ENCODE data around the gene EHMT1.
A peak's percentile ranks its signal among the peaks of the same experiment; 100 is the strongest.
"Not testable (repeated sequence)": the region's sequence is repeated elsewhere in the genome, so short reads cannot be mapped to it uniquely, and the experiment has no call there.

Gene EHMT1

GRCh38 chr9:137615387-137615871 lies 3.4 kb upstream of the EHMT1 start:
- no peak for DNase-seq

- peak; percentile 47 for DNase-seq
Observed at GRCh38 chr9:137619240-137620047, 639 bp downstream of the EHMT1 start.

GRCh38 chr9:137620048-137620405 lies 1.2 kb downstream of the EHMT1 start:
- DNase-seq, result no peak

GRCh38 chr9:137620581-137620980 lies 1.8 kb downstream of the EHMT1 start:
- no peak for DNase-seq

- peak; percentile 33 for DNase-seq
Observed at GRCh38 chr9:137621131-137621757, 2.4 kb downstream of the EHMT1 start.

GRCh38 chr9:137622211-137622610 lies 3.4 kb downstream of the EHMT1 start:
- DNase-seq, result not testable (repeated sequence)

- no peak for DNase-seq
Observed at GRCh38 chr9:137626464-137626863, 7.7 kb downstream of the EHMT1 start.

GRCh38 chr9:137627406-137627805 lies 8.6 kb downstream of the EHMT1 start:
- DNase-seq, result not testable (repeated sequence)

- DNase-seq, result no peak
Observed at GRCh38 chr9:137630126-137630525, 11.3 kb downstream of the EHMT1 start.

GRCh38 chr9:137630679-137631078 lies 11.9 kb downstream of the EHMT1 start:
- DNase-seq, result no peak

GRCh38 chr9:137631345-137632229 lies 12.8 kb downstream of the EHMT1 start:
- DNase-seq, result no peak

- DNase-seq, result no peak
Observed at GRCh38 chr9:137632230-137633161, 13.7 kb downstream of the EHMT1 start.

- DNase-seq, result no peak
Observed at GRCh38 chr9:137634016-137634415, 15.2 kb downstream of the EHMT1 start.

- DNase-seq, result no peak
Observed at GRCh38 chr9:137638680-137639079, 19.9 kb downstream of the EHMT1 start.

GRCh38 chr9:137639303-137640051 lies 20.7 kb downstream of the EHMT1 start:
- DNase-seq, result no peak

GRCh38 chr9:137640862-137641261 lies 22.1 kb downstream of the EHMT1 start:
- DNase-seq, result no peak

GRCh38 chr9:137642118-137642601 lies 23.4 kb downstream of the EHMT1 start:
- DNase-seq, result no peak

GRCh38 chr9:137642892-137643291 lies 24.1 kb downstream of the EHMT1 start:
- no peak for DNase-seq

- DNase-seq, result no peak
Observed at GRCh38 chr9:137643921-137644320, 25.1 kb downstream of the EHMT1 start.

- no peak for DNase-seq
Observed at GRCh38 chr9:137645211-137645610, 26.4 kb downstream of the EHMT1 start.

GRCh38 chr9:137646341-137646740 lies 27.5 kb downstream of the EHMT1 start:
- DNase-seq, result no peak
